Fibroblast of the aortic adventitia (primary cell): ENCODE data around the gene FADD. TPM values are rescaled to one million over a fixed set of nuclear protein-coding genes. Genes with fewer than 3 reads are reported as not detected.
A peak's percentile ranks its signal among the peaks of the same experiment; 100 is the strongest.

Experiments
- DNase-seq: peaks from one replicate; pipeline ENCODE4 v3.0.0-alpha.2; 2010; ENCODE audit warnings: low read depth
- H3K4me3 ChIP-seq: 2 replicates; pipeline ENCODE4 v1.5.1; 2011; ENCODE audit warnings: low read depth, mild to moderate bottlenecking, control low read depth, low read length, moderate library complexity
- total RNA-seq: library from RNA; depleted of rRNA; stranded (reverse); fragments of >200 nt; gene quantifications from 2 replicates; pipeline ENCODE4 v1.2.3, GENCODE V29; 2012; ENCODE audit warnings: low replicate concordance
- TF ChIP-seq, protein P1 (sequence below): IDR thresholded peaks from 2 replicates; pipeline ENCODE4 v1.5.1; 2011; ENCODE audit warnings: mild to moderate bottlenecking, low read length, control low read depth, inconsistent platforms; ENCODE audit not compliant: insufficient read depth

The FADD gene, protein sequence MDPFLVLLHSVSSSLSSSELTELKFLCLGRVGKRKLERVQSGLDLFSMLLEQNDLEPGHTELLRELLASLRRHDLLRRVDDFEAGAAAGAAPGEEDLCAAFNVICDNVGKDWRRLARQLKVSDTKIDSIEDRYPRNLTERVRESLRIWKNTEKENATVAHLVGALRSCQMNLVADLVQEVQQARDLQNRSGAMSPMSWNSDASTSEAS
- total RNA-seq = 21.8 and 30.8 TPM in 2 replicates

DNA sequence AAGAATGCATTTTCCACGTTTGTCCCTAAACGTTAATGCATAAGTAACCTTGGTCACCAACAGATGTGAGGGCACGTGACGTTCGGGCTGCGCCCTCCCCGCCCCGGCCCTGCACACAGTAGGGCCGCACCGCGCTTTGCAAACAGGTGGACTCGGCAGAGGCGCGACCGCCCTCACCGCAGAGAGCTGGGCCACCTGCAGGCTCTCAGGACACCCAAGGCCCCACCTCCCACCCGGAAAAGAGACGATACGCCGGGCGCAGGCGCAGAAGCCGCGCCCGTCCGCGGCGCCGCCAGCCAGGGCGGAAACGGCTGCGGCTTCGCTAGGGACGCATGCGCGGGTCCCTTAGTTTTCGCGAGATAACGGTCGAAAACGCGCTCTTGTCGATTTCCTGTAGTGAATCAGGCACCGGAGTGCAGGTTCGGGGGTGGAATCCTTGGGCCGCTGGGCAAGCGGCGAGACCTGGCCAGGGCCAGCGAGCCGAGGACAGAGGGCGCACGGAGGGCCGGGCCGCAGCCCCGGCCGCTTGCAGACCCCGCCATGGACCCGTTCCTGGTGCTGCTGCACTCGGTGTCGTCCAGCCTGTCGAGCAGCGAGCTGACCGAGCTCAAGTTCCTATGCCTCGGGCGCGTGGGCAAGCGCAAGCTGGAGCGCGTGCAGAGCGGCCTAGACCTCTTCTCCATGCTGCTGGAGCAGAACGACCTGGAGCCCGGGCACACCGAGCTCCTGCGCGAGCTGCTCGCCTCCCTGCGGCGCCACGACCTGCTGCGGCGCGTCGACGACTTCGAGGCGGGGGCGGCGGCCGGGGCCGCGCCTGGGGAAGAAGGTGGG is at the start of gene FADD:
FADD (plus strand) TSS at position 377 of the 831 bp plus-strand sequence; CDS start at position 541, 164 bp downstream.
- peak within 1 kb of the TSS; percentile 98 for H3K4me3 ChIP-seq
- DNase-seq = peak; percentile 92
- TF ChIP-seq, protein P1, sequence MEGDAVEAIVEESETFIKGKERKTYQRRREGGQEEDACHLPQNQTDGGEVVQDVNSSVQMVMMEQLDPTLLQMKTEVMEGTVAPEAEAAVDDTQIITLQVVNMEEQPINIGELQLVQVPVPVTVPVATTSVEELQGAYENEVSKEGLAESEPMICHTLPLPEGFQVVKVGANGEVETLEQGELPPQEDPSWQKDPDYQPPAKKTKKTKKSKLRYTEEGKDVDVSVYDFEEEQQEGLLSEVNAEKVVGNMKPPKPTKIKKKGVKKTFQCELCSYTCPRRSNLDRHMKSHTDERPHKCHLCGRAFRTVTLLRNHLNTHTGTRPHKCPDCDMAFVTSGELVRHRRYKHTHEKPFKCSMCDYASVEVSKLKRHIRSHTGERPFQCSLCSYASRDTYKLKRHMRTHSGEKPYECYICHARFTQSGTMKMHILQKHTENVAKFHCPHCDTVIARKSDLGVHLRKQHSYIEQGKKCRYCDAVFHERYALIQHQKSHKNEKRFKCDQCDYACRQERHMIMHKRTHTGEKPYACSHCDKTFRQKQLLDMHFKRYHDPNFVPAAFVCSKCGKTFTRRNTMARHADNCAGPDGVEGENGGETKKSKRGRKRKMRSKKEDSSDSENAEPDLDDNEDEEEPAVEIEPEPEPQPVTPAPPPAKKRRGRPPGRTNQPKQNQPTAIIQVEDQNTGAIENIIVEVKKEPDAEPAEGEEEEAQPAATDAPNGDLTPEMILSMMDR = no peak

DNA sequence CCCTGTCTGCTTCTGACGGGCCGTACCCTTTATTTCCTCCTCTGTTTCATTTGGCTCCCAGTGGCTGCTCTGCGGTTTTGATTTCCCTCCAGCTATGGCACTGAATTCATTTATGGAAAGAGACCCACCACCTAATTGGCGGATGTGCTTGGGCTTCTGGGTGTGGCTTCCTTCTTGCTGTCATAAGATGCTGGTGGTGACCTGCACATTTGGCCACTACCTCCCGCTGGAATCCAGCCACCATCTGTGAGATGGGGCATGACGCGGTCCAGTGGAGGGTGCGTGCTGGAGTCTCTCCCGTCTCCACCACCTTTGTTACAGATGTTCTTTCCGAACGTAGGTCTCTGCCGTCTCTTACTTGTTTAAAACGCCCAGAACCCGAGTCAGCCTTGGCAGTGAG is 47.7 kb upstream of the FADD start:
- H3K4me3 ChIP-seq = no peak overlapping the region
- TF ChIP-seq, protein P1 = no peak
- no peak for DNase-seq

DNA sequence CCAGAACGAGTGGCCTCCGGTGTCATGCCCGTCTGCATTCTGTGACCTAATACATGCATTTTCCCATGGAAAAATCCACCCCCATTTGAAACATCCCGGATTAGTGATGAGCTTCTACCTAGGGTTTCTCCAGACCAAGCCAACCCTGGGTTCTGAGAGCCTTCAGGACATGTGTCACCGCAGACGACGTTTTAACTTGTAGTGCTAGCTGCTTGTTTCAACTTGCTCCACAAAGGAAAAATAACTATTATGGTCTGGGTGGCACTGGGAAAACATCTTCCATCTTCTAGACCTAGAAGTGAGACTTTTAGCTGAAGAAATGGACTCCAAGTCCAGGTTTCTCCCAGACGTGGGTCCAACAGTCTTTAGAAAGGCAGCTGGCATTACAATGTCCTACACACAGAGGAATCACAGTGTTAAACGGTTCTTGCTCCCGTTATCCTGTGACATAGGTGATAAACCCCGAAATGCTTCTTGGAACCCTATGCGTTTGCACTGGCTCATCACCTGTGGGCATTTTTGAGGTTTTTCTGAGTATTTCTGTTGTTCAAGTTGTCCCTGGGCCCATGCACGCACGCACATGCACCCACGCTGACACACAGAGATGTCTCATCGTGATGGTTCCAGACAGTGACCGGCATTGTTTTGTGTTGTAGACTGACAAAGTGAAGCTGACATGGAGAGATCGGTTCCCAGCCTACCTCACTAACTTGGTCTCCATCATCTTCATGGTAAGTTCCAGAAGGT is 46.6 kb upstream of the FADD start:
- DNase-seq = no peak
- TF ChIP-seq, protein P1 = no peak

DNA sequence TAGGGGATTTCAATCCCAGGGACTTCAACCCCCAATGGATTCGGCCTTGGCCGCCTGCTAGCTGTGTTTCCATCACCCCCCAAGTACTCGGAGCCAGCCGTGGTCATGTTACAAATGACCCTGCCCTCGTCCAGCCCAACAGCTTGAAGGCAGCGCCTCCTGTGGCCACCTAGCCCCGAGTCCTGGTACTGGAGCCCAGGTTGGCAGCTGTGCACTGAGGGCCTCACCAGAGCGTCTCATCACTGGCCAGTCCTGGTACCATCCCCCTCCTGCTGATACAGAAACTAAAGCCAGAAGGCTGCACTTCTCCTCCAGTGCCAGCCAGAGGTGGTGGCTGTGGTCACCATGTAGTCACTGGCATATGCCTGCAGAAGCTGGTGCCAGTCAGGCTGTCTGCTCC is 44.9 kb upstream of the FADD start:
- TF ChIP-seq, protein P1 = peak; percentile 34
- H3K4me3 ChIP-seq = no peak overlapping the region
- DNase-seq = peak; percentile 6

More for the DNA sequence above, 46.6 kb upstream of the FADD start:
- no peak overlapping the region for H3K4me3 ChIP-seq

DNA sequence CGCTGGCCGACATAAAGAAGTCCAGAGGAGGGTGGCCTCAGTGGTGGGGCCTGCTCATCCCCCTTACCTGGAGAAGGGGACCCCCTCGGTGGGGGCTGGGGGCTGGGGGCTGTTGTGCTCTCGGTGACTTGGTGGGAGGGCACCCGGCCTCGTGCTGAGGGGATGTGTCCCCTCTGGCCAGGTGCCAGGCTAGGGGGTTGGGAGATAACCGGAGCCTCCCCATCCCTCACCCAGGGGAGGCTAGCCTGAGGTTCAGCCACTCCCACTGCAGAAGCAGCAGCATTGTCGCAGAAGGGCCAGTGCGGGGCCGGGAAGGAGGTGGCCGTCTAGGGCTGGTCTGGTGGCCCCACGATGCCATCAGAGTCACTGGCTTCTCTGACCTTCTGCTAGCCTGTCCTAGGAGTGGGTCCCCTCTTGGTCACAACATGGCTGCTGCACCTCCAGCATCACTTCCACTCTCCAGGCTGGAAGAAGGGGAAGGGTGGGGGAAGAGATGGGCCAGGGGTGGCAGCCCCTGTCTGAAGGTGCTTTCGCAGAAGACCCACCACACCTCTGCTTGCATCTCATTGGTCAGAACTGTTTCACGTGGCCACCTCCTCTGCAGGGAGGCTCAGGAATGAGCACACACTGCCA is 44.2 kb upstream of the FADD start:
- DNase-seq = no peak
- no peak overlapping the region for H3K4me3 ChIP-seq
- TF ChIP-seq, protein P1 = no peak
